ENCODE results near the gene NR4A1. TPM values are rescaled to one million over a fixed set of nuclear protein-coding genes. Genes with fewer than 3 reads are reported as not detected.

The NR4A1 gene
- total and polyA plus RNA-seq, 2 of the 13 experiments (the other 11 are each of a cell fraction or from before 2014, with no cell fraction given): 5.7 to 15.2 TPM

DNA sequence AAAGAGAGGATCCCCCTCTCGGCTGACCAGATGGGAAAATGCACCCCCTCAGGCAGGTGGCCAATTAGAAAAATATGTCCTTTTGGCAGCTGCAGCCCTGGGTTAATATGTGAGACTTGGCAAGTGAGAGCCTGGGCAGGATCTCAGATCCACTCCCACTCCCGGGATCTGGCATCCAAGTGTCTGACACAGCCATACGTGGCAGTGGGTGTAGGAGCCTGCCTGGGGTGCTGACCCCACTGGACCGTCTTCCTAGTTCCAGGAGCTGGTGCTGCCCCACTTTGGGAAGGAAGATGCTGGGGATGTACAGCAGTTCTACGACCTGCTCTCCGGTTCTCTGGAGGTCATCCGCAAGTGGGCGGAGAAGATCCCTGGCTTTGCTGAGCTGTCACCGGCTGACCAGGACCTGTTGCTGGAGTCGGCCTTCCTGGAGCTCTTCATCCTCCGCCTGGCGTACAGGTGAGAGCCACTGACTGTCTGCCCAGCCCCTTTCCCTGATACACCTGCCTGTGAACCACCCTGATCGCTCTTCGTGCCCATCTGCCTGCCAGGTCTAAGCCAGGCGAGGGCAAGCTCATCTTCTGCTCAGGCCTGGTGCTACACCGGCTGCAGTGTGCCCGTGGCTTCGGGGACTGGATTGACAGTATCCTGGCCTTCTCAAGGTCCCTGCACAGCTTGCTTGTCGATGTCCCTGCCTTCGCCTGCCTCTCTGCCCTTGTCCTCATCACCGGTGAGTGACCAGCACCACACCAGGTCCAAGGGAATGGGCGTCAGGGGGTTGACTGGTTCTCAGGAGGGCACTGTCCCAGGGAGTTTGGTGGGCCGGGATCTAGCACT lies 5.8 kb downstream of the NR4A1 start:
- in situ Hi-C loops (cut with HindIII; ENCODE audit: extremely low pct_ligation_motif_present, low pct_unique_long_range_greater_than_20kb): no loop called here
- H4K20me1 ChIP-seq (ENCODE audit: insufficient read depth, low read length): peaks cover 7% of the 10 kb centered on the region; the same call in 1 of the 2 replicates
- FAIRE-seq (no peak), ATAC-seq (no peak), DNase-seq (ENCODE audit: low spot score) (no peak)
- peaks cover 9 to 39% of the 10 kb centered on the region in 2 experiments for H3K36me3 ChIP-seq (replicated peaks in 1 of 2; ENCODE audit: control insufficient read depth in 1 of 2, insufficient read depth in 2 of 2, low read length in 2 of 2)
- TF ChIP-seq ZNF772 (CRISPR knock-in tag; IDR thresholded peaks at IDR 0.05) (no peak), ZNF709 (CRISPR knock-in tag; IDR thresholded peaks at IDR 0.05) (no peak), RXRB (CRISPR knock-in tag; IDR thresholded peaks at IDR 0.05; ENCODE audit: borderline replicate concordance) (no peak), CHCHD3 (CRISPR knock-in tag; IDR thresholded peaks at IDR 0.05) (no peak), AGO1 (IDR thresholded peaks at IDR 0.05; ENCODE audit: low read depth, low read length, poor library complexity, severe bottlenecking) (peak; percentile 75)
- TF ChIP-seq, protein P1, sequence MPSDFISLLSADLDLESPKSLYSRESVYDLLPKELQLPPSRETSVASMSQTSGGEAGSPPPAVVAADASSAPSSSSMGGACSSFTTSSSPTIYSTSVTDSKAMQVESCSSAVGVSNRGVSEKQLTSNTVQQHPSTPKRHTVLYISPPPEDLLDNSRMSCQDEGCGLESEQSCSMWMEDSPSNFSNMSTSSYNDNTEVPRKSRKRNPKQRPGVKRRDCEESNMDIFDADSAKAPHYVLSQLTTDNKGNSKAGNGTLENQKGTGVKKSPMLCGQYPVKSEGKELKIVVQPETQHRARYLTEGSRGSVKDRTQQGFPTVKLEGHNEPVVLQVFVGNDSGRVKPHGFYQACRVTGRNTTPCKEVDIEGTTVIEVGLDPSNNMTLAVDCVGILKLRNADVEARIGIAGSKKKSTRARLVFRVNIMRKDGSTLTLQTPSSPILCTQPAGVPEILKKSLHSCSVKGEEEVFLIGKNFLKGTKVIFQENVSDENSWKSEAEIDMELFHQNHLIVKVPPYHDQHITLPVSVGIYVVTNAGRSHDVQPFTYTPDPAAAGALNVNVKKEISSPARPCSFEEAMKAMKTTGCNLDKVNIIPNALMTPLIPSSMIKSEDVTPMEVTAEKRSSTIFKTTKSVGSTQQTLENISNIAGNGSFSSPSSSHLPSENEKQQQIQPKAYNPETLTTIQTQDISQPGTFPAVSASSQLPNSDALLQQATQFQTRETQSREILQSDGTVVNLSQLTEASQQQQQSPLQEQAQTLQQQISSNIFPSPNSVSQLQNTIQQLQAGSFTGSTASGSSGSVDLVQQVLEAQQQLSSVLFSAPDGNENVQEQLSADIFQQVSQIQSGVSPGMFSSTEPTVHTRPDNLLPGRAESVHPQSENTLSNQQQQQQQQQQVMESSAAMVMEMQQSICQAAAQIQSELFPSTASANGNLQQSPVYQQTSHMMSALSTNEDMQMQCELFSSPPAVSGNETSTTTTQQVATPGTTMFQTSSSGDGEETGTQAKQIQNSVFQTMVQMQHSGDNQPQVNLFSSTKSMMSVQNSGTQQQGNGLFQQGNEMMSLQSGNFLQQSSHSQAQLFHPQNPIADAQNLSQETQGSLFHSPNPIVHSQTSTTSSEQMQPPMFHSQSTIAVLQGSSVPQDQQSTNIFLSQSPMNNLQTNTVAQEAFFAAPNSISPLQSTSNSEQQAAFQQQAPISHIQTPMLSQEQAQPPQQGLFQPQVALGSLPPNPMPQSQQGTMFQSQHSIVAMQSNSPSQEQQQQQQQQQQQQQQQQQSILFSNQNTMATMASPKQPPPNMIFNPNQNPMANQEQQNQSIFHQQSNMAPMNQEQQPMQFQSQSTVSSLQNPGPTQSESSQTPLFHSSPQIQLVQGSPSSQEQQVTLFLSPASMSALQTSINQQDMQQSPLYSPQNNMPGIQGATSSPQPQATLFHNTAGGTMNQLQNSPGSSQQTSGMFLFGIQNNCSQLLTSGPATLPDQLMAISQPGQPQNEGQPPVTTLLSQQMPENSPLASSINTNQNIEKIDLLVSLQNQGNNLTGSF (CRISPR knock-in tag; IDR thresholded peaks at IDR 0.05): no peak
- TF ChIP-seq, protein P2, sequence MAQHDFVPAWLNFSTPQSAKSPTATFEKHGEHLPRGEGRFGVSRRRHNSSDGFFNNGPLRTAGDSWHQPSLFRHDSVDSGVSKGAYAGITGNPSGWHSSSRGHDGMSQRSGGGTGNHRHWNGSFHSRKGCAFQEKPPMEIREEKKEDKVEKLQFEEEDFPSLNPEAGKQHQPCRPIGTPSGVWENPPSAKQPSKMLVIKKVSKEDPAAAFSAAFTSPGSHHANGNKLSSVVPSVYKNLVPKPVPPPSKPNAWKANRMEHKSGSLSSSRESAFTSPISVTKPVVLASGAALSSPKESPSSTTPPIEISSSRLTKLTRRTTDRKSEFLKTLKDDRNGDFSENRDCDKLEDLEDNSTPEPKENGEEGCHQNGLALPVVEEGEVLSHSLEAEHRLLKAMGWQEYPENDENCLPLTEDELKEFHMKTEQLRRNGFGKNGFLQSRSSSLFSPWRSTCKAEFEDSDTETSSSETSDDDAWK (CRISPR knock-in tag; IDR thresholded peaks at IDR 0.05): no peak
- H3K9me3 ChIP-seq (ENCODE audit: low read length): no peaks in the 10 kb centered on the region
- no peaks in the 10 kb centered on the region for H3K27me3 ChIP-seq (ENCODE audit: control insufficient read depth in 1 of 2, insufficient read depth in 2 of 2, low read length in 2 of 2)
- intact Hi-C loops (cut with micrococcal nuclease; ENCODE audit: unreplicated experiment): no loop called here
- WGBS (ENCODE audit: low lambda C conversion rate): 92% methylated on average over 13 of the region's 23 CpGs
- peaks cover 14% of the 10 kb centered on the region for H3K79me2 ChIP-seq (ENCODE audit: insufficient read depth, low read length)
- no peak overlapping the region for H3K4me2 ChIP-seq (ENCODE audit: low read depth, low read length)
- ChIA-PET POLR2A (no interaction called here), CTCF (ENCODE audit: low intra/inter-chr PET ratio, low total read pairs) (no interaction called here)
- H3K27ac ChIP-seq (ENCODE audit: extremely low read length, insufficient read depth, low read length): no peak overlapping the region
- H2AFZ ChIP-seq (ENCODE audit: low read length): no peak overlapping the region
- BruUV-seq (replicated peaks): no TSS peak
- H3K9ac ChIP-seq (ENCODE audit: insufficient read depth, low read depth, low read length): no peak overlapping the region
- H3K4me1 ChIP-seq (ENCODE audit: insufficient read depth, low read length): peaks cover 36% of the 10 kb centered on the region
- H3K4me3 ChIP-seq (replicated peaks in 1 of 3; ENCODE audit: insufficient read depth in 1 of 3, low read depth in 2 of 3, low read length in 3 of 3): no peak overlapping the region

Data from HepG2 (cell line).